GM12864 (cell line): ENCODE data around the gene MAJIN.

Experiments
- DNase-seq: peaks from one replicate; pipeline ENCODE4 v3.0.0-alpha.2; 2011; ENCODE audit warnings: low read depth
- H3K4me3 ChIP-seq: 2 replicates; pipeline ENCODE4 v1.5.1; 2011; ENCODE audit warnings: mild to moderate bottlenecking, low read depth, low read length, control low read depth
- CTCF ChIP-seq: IDR thresholded peaks from 2 replicates; pipeline ENCODE4 v1.5.1; 2011; ENCODE audit warnings: low read depth, mild to moderate bottlenecking, moderate library complexity, low read length, control low read depth, inconsistent platforms; ENCODE audit errors: missing control alignments

Gene MAJIN

GRCh38 chr11:64970731-64971151 is 1.2 kb downstream of the MAJIN start:
- no peak for DNase-seq
- no peak for TF ChIP-seq CTCF
- no peak overlapping the region for H3K4me3 ChIP-seq

GRCh38 chr11:64969209-64969608 is 2.7 kb downstream of the MAJIN start:
- no peak for DNase-seq
- TF ChIP-seq CTCF, result no peak

GRCh38 chr11:64967375-64967774 is 4.5 kb downstream of the MAJIN start:
- no peak overlapping the region for H3K4me3 ChIP-seq
- no peak for DNase-seq
- TF ChIP-seq CTCF, result no peak

More at GRCh38 chr11:64969209-64969608, 2.7 kb downstream of the MAJIN start:
- H3K4me3 ChIP-seq, result no peak overlapping the region

GRCh38 chr11:64963072-64963631 is 8.8 kb downstream of the MAJIN start:
- TF ChIP-seq CTCF, result no peak
- no peak overlapping the region for H3K4me3 ChIP-seq

GRCh38 chr11:64960719-64961118 is 11.2 kb downstream of the MAJIN start:
- no peak for DNase-seq
- no peak overlapping the region for H3K4me3 ChIP-seq
- TF ChIP-seq CTCF, result no peak

More at GRCh38 chr11:64963072-64963631, 8.8 kb downstream of the MAJIN start:
- no peak for DNase-seq

GRCh38 chr11:64959498-64959897 is 12.4 kb downstream of the MAJIN start:
- no peak overlapping the region for H3K4me3 ChIP-seq
- DNase-seq, result no peak
- TF ChIP-seq CTCF, result no peak

- TF ChIP-seq CTCF, result no peak
- H3K4me3 ChIP-seq, result no peak overlapping the region
- DNase-seq, result no peak
These were observed 17.7 kb downstream of the MAJIN start for GRCh38 chr11:64954201-64954600.
